GM10248 (cell line): Measurements from ENCODE around the gene PLCH2.

Experiments used
- CTCF ChIA-PET: fragments of 300-600 bp; sonication (Branson Sonifier 250); formaldehyde crosslinking; extraction: SDS; loops from one replicate; lab custom pipeline; 2021; ENCODE audit warnings: antibody characterized with exemption; lab: Yijun Ruan, JAX
- POLR2A ChIA-PET: fragments of 350-650 bp; sonication (Branson Sonifier 250); formaldehyde crosslinking; extraction: SDS; loops from one replicate; lab custom pipeline; 2020; ENCODE audit warnings: antibody characterized with exemption; lab: Yijun Ruan, JAX
- DNase-seq: peaks from one replicate; pipeline ENCODE4 v3.0.0; 2012; ENCODE audit errors: extremely low spot score
- CTCF ChIP-seq: IDR thresholded peaks from 2 replicates; pipeline ENCODE4 v1.5.1; 2012; ENCODE audit warnings: mild to moderate bottlenecking, low read depth; ENCODE audit errors: extremely low read depth, missing control alignments, control extremely low read depth

The PLCH2 gene

GRCh38 chr1:2543543-2544092, 67.5 kb downstream of the PLCH2 start:
- ChIA-PET CTCF (interaction anchor here (1.3 kb wide), 1 partner anchor 10 kb away, joined by 3 read pairs; no protein-coding TSS in a partner anchor), POLR2A (no interaction called here)
- no peak for DNase-seq
- TF ChIP-seq CTCF, result no peak

- no peak for TF ChIP-seq CTCF
- DNase-seq, result no peak
- ChIA-PET CTCF (interaction anchor here (1.3 kb wide), 1 partner anchor 10 kb away, joined by 3 read pairs; no protein-coding TSS in a partner anchor), POLR2A (no interaction called here)
These were observed 68.2 kb downstream of the PLCH2 start for GRCh38 chr1:2544093-2544874.

- ChIA-PET CTCF (interaction anchor here (1.0 to 1.3 kb wide), 3 partner anchors 11 to 129 kb away, joined by 3 read pairs; partner anchors contain the start of gene PRXL2B), POLR2A (interaction anchor here (0.7 to 3.4 kb wide), 4 partner anchors 12 to 157 kb away, joined by 3 to 12 read pairs (median 4); partner anchors contain the start of gene PRXL2B)
- no peak for TF ChIP-seq CTCF
- no peak for DNase-seq
These were observed 69.0 kb downstream of the PLCH2 start for GRCh38 chr1:2544875-2545640.

GRCh38 chr1:2545754-2546514, 69.8 kb downstream of the PLCH2 start:
- TF ChIP-seq CTCF, result no peak
- ChIA-PET POLR2A (interaction anchor here (0.7 to 3.4 kb wide), 9 partner anchors 10 to 158 kb away, joined by 3 to 12 read pairs (median 4); partner anchors contain the start of genes PANK4, PRXL2B and TNFRSF14), CTCF (interaction anchor here (0.7 to 2.5 kb wide), 5 partner anchors 10 to 326 kb away, joined by 3 to 6 read pairs (median 3); partner anchors contain the start of genes HES5, PRXL2B and TNFRSF14)
- DNase-seq, result peak; percentile 97

- peak; percentile 86 for DNase-seq
- ChIA-PET CTCF (interaction anchor here (0.7 to 2.5 kb wide), 21 partner anchors 8 to 352 kb away, joined by 3 to 27 read pairs (median 4); partner anchors contain the start of genes FAAP20, HES5, PANK4 and PEX10), POLR2A (interaction anchor here (0.5 to 3.4 kb wide), 11 partner anchors 9 to 347 kb away, joined by 3 to 12 read pairs (median 6); partner anchors contain the start of genes PANK4, PRXL2B and TNFRSF14)
- no peak for TF ChIP-seq CTCF
These were observed 70.6 kb downstream of the PLCH2 start for GRCh38 chr1:2546515-2547209.
